Thoracic aorta (tissue), 2 donors: ENCODE measurements around the gene TEPSIN. TPM values are rescaled to one million over a fixed set of nuclear protein-coding genes. Genes with fewer than 3 reads are reported as not detected.

Experiments used
- ATAC-seq: fragments of 150-250 bp; one replicate; pipeline ENCODE4 v1.8.0; 2017; ENCODE audit warnings: low read depth; ENCODE audit not compliant: insufficient number of reproducible peaks, low FRiP score
- DNase-seq: peaks from one replicate; pipeline ENCODE4 v3.0.0-alpha.2; 2020; ENCODE audit warnings: low spot score
- H3K27ac ChIP-seq, 2 donors: fragments of 200-600 bp; sonication (generic); 1 replicate in 1 of 2; 2 replicates in 1 of 2; pipeline ENCODE4 v1.5.1; 2016; ENCODE audit warnings: mild to moderate bottlenecking in 2 of 2, moderate library complexity in 2 of 2
- H3K27me3 ChIP-seq: fragments of 200-600 bp; sonication (generic); replicated peaks from 2 replicates; pipeline ENCODE4 v1.6.0; 2016; ENCODE audit warnings: mild to moderate bottlenecking; ENCODE audit not compliant: insufficient read depth
- H3K36me3 ChIP-seq: fragments of 200-600 bp; sonication (generic); one replicate; pipeline ENCODE4 v1.5.1; 2016
- H3K4me1 ChIP-seq, 2 donors: fragments of 200-600 bp; sonication (generic); 1 replicate in 1 of 2; 2 replicates in 1 of 2; pipeline versions ENCODE4 v1.5.1 to v1.6.0; 2016; ENCODE audit warnings: low read depth in 2 of 2, mild to moderate bottlenecking in 1 of 2; ENCODE audit not compliant: control insufficient read depth in 1 of 2
- H3K4me3 ChIP-seq: fragments of 200-600 bp; sonication (generic); 2 replicates; pipeline ENCODE4 v1.5.1; 2016; ENCODE audit warnings: mild to moderate bottlenecking
- H3K9me3 ChIP-seq: fragments of 200-600 bp; sonication (generic); 2 replicates; pipeline ENCODE4 v1.5.1; 2016
- total RNA-seq, 2 donors: library from RNA; depleted of rRNA; stranded (reverse); fragments of >200 nt; gene quantifications; one replicate each; pipeline versions ENCODE4 v1.1.0 to v1.2.3, GENCODE V29; 2016
- TF ChIP-seq, protein P1 (sequence below): fragments of 200-600 bp; sonication (generic); IDR thresholded peaks from one replicate; pipeline ENCODE4 v1.5.1; 2019; ENCODE audit warnings: antibody characterized with exemption

TEPSIN gene
- total RNA-seq, 2 donors from 2014 or later = 52.4 to 70.8 TPM

DNA sequence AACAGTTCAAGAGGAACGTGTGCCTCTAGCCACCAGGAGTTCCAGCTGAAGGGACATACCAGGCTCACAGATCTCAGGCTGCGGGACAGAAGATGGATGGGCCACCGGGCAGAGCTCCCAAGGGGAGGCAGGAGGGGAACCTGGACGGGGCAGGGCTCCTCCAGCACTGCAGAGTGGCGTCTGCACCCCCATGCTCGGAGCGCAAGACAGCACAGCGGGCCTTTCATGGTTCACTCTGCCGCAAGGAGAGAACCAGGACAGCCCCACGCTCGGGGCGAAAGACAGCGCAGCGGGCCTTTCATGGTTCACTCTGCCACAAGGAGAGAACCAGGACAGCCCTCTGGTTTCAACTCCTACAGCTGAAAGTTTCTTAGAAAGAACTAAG lies 35.6 kb upstream of the TEPSIN start:
- H3K27me3 ChIP-seq = no peaks in the 10 kb centered on the region
- H3K36me3 ChIP-seq = peaks cover 51% of the 10 kb centered on the region
- H3K27ac ChIP-seq = no peak overlapping the region
- no peaks in the 10 kb centered on the region for H3K9me3 ChIP-seq
- ATAC-seq (no peak), DNase-seq (no peak)
- no peaks in the 10 kb centered on the region for H3K4me1 ChIP-seq
- no peak overlapping the region for H3K4me3 ChIP-seq
- TF ChIP-seq, protein P1, sequence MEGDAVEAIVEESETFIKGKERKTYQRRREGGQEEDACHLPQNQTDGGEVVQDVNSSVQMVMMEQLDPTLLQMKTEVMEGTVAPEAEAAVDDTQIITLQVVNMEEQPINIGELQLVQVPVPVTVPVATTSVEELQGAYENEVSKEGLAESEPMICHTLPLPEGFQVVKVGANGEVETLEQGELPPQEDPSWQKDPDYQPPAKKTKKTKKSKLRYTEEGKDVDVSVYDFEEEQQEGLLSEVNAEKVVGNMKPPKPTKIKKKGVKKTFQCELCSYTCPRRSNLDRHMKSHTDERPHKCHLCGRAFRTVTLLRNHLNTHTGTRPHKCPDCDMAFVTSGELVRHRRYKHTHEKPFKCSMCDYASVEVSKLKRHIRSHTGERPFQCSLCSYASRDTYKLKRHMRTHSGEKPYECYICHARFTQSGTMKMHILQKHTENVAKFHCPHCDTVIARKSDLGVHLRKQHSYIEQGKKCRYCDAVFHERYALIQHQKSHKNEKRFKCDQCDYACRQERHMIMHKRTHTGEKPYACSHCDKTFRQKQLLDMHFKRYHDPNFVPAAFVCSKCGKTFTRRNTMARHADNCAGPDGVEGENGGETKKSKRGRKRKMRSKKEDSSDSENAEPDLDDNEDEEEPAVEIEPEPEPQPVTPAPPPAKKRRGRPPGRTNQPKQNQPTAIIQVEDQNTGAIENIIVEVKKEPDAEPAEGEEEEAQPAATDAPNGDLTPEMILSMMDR = no peak

GRCh38 chr17:81273698-81274470 lies 35.0 kb upstream of the TEPSIN start:
- DNase-seq (no peak), ATAC-seq (no peak)
- H3K4me3 ChIP-seq = no peak overlapping the region
- TF ChIP-seq, protein P1 = no peak
- H3K27ac ChIP-seq = no peak overlapping the region
- H3K9me3 ChIP-seq = no peaks in the 10 kb centered on the region
- H3K4me1 ChIP-seq = no peaks in the 10 kb centered on the region
- peaks cover 49% of the 10 kb centered on the region for H3K36me3 ChIP-seq
- no peaks in the 10 kb centered on the region for H3K27me3 ChIP-seq

- H3K27ac ChIP-seq = no peak overlapping the region
- ATAC-seq (no peak), DNase-seq (no peak)
- H3K9me3 ChIP-seq = no peaks in the 10 kb centered on the region
- H3K36me3 ChIP-seq = peaks cover 49% of the 10 kb centered on the region
- TF ChIP-seq, protein P1 = no peak
- no peaks in the 10 kb centered on the region for H3K4me1 ChIP-seq
- no peak overlapping the region for H3K4me3 ChIP-seq
- H3K27me3 ChIP-seq = no peaks in the 10 kb centered on the region
Measured at GRCh38 chr17:81272616-81273015, 33.8 kb upstream of the TEPSIN start.

DNA sequence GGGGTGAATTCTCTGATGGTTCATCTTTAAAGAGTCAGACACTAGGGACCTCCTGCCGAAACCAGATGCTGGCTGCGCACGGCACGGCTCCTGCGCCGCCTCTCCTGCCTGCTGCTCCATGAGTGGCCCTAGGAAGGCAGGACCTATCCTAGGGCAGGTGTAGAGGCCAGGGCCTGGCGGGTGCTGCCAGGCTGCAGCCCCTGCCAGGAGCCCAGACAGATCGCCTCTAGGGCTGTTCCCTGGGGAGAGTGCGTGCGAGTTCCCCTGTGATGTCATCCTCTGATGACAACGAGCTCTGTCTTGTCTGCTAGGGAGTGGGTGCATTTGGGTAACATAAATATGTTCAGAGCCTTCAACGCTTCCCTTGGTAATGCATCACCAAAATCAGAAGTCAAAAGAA lies 32.4 kb upstream of the TEPSIN start:
- Histone ChIP-seq H3K36me3 (peaks cover 44% of the 10 kb centered on the region), H3K27ac (no peak overlapping the region), H3K9me3 (no peaks in the 10 kb centered on the region), H3K4me3 (no peak overlapping the region), H3K27me3 (no peaks in the 10 kb centered on the region), H3K4me1 (peaks cover 0 to 7% of the 10 kb centered on the region in 2 donors)
- TF ChIP-seq, protein P1 = no peak
- ATAC-seq = no peak
- DNase-seq = no peak

DNA sequence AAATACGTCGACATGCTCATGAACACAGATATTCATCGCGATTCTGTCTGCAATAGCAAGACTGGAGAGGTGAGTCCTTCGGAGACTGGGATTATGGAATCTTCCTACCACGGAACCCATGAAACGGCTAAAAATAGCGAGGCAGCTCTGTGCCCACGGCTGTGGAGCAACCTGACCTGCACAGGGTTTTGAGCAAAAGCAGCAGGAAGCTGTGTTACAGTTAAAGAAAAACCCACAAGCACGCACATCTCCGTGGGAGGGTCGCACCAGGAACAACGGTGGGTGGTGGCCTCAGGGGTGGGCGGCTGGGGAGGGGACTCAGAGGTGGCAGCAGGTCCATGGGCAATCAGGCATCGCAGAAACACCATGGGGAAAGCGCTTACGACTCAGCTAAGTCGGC lies 31.4 kb upstream of the TEPSIN start:
- H3K36me3 ChIP-seq = peaks cover 48% of the 10 kb centered on the region
- ATAC-seq (no peak), DNase-seq (no peak)
- no peaks in the 10 kb centered on the region for H3K9me3 ChIP-seq
- TF ChIP-seq, protein P1 = no peak
- H3K27me3 ChIP-seq = no peaks in the 10 kb centered on the region
- no peak overlapping the region for H3K27ac ChIP-seq
- H3K4me3 ChIP-seq = no peak overlapping the region
- peaks cover 0 to 7% of the 10 kb centered on the region in 2 donors for H3K4me1 ChIP-seq
